ENCODE measurements around the gene E2F2.

DNA sequence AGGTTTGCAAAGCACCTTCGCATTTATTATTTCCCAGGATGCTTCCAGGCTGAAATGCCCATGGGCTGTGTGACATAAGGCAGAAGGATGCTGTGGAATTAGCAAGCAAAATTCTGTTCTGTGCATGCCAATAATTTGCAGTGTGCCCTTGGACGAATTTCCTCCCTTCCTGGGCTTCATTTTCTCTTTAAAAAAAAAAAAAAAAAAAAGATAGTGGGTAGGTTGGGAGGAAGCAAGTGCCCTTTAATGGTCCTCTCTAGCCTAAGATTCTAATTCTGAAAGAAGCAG is 30.7 kb upstream of the E2F2 start:
- TF ChIP-seq, protein P1, sequence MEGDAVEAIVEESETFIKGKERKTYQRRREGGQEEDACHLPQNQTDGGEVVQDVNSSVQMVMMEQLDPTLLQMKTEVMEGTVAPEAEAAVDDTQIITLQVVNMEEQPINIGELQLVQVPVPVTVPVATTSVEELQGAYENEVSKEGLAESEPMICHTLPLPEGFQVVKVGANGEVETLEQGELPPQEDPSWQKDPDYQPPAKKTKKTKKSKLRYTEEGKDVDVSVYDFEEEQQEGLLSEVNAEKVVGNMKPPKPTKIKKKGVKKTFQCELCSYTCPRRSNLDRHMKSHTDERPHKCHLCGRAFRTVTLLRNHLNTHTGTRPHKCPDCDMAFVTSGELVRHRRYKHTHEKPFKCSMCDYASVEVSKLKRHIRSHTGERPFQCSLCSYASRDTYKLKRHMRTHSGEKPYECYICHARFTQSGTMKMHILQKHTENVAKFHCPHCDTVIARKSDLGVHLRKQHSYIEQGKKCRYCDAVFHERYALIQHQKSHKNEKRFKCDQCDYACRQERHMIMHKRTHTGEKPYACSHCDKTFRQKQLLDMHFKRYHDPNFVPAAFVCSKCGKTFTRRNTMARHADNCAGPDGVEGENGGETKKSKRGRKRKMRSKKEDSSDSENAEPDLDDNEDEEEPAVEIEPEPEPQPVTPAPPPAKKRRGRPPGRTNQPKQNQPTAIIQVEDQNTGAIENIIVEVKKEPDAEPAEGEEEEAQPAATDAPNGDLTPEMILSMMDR (tag by site-specific recombination; IDR thresholded peaks at IDR 0.05), result no peak
- TF ChIP-seq ZNF670 (tag by site-specific recombination; IDR thresholded peaks at IDR 0.05; ENCODE audit: low read depth) (no peak), ZBTB7A (tag by site-specific recombination; IDR thresholded peaks at IDR 0.05; ENCODE audit: low read depth) (no peak), ZNF777 (tag by site-specific recombination; IDR thresholded peaks at IDR 0.05; ENCODE audit: borderline replicate concordance) (no peak), ZNF311 (tag by site-specific recombination; IDR thresholded peaks at IDR 0.05; ENCODE audit: borderline replicate concordance) (no peak)
- TF ChIP-seq, protein P2, sequence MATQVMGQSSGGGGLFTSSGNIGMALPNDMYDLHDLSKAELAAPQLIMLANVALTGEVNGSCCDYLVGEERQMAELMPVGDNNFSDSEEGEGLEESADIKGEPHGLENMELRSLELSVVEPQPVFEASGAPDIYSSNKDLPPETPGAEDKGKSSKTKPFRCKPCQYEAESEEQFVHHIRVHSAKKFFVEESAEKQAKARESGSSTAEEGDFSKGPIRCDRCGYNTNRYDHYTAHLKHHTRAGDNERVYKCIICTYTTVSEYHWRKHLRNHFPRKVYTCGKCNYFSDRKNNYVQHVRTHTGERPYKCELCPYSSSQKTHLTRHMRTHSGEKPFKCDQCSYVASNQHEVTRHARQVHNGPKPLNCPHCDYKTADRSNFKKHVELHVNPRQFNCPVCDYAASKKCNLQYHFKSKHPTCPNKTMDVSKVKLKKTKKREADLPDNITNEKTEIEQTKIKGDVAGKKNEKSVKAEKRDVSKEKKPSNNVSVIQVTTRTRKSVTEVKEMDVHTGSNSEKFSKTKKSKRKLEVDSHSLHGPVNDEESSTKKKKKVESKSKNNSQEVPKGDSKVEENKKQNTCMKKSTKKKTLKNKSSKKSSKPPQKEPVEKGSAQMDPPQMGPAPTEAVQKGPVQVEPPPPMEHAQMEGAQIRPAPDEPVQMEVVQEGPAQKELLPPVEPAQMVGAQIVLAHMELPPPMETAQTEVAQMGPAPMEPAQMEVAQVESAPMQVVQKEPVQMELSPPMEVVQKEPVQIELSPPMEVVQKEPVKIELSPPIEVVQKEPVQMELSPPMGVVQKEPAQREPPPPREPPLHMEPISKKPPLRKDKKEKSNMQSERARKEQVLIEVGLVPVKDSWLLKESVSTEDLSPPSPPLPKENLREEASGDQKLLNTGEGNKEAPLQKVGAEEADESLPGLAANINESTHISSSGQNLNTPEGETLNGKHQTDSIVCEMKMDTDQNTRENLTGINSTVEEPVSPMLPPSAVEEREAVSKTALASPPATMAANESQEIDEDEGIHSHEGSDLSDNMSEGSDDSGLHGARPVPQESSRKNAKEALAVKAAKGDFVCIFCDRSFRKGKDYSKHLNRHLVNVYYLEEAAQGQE (tag by site-specific recombination; IDR thresholded peaks at IDR 0.05), result no peak
